ENCODE data around the gene OSBPL6. TPM values are rescaled to one million over a fixed set of nuclear protein-coding genes. Genes with fewer than 3 reads are reported as not detected.
"Not testable (repeated sequence)": the region's sequence is repeated elsewhere in the genome, so short reads cannot be mapped to it uniquely, and the experiment has no call there.

OSBPL6 gene
- total RNA-seq, 1 donor from 2014 or later: 1.8 TPM

DNA sequence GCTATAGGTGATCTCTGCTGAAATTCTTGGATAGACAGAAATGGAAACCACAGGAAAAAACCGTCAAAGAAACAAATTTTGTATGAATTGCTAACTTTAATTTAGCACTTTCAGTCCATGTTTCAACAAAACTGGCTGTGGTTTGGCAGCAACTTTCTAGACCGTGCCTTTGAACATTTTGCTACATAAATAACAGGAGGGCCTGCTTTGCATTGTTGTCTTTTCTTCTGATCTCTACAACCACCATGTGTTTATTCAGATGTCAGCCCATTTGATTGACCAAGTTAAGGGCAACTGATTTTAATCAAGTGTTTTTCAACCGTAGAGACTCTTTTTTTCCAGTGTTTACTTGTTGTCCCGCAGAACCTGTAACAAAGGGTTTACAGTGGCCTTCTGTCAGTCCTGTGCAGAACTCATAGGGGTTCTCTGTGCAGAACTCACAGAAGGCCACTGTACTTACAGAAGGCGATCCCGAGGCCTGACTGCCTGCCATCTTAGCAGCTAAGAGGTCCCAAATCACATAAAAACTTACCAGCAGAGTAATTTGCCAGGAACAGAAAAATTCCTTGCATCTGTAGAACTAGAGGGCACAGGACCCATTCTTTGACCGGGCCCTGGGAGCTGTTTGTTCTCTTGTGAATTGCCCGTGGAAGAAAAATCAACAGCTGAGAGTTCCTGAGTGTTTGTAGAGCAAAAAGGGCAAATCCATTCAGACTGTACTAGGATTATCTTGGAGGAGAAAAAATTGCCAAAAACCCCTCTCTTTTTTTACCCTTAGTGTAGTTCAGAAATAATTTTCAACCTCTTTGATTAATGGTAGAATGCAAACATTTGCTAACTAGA lies 136.1 kb downstream of the OSBPL6 start:
- DNase-seq (ENCODE audit: low spot score): no peak
- no peak overlapping the region for H3K4me3 Mint-ChIP-seq (ENCODE audit: low read depth)
- no peak overlapping the region for H3K27ac Mint-ChIP-seq
- H3K9me3 Mint-ChIP-seq: no peaks in the 10 kb centered on the region
- H3K27me3 Mint-ChIP-seq (ENCODE audit: low read depth): no peaks in the 10 kb centered on the region
- intact Hi-C loops (cut with micrococcal nuclease): no loop called here
- no peaks in the 10 kb centered on the region for H3K36me3 Mint-ChIP-seq (ENCODE audit: low read depth)
- no peaks in the 10 kb centered on the region for H3K4me1 Mint-ChIP-seq (ENCODE audit: low read depth)

DNA sequence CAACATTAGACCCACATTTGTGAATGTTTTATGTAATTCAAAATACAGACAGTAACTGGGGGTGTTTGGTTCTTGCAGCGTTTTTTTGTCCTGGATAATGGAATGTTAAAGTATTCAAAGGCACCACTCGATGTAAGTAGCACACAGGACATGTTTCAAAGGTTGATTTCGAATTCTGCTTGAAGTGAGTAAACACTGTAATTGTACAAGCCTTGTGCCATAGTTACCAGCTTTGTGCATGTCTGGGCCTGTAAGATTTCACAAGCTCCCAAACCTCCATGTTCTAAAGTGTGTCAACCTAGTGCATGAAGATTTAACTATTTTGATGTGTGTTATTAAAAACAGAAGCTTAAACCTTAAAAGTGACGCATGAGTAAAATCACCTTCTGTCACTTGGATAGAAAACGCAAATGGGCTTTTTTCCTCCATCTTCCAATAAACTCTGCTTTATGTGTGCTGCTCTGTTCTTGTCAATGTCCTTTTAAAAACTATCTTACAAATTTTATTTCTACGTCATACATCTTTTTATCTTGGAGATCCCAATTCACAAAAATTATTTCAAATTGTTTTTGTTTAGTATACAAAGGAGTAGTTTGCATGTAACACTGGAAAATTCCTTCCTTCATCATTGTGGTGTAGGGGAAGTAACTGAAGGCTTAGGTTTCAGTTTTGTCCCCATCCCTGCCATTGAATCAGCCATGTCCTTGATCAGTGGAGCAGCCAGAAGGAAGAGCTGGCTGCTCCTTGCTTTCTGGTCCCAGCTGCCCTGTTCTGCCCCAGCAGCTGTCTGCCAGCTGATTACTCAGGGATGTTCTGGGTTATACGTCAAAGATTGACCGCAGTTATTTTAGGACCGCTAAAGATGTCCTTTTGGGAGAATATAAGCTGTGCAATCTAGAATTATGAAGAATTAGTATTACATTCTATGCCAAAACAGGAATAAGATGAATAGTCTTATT lies 137.4 kb downstream of the OSBPL6 start:
- no peak overlapping the region for H3K4me3 Mint-ChIP-seq (ENCODE audit: low read depth)
- no peaks in the 10 kb centered on the region for H3K9me3 Mint-ChIP-seq
- no peaks in the 10 kb centered on the region for H3K36me3 Mint-ChIP-seq (ENCODE audit: low read depth)
- no peak overlapping the region for H3K27ac Mint-ChIP-seq
- intact Hi-C loops (cut with micrococcal nuclease): no loop called here
- no peak for DNase-seq (ENCODE audit: low spot score)
- peaks cover 4% of the 10 kb centered on the region for H3K27me3 Mint-ChIP-seq (ENCODE audit: low read depth)
- H3K4me1 Mint-ChIP-seq (ENCODE audit: low read depth): no peaks in the 10 kb centered on the region

DNA sequence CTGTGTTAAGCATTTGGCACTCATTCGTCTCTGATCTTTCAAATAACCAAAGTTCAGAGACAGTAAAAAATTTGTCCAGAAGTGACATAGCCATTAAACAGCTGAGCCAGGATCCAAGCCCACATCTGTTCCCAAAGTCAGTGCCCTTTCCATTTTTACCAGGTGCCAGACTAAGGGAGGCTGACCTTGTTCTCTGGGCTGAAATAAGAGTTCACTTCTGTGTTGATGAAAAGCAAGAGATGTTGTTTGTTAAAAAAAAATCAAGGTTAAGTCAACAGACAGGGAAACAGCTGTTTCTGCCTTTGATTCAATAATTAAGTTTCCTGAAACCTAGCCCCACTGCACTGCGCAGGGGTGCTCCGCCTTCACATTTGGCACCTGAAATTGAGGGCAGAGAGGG lies 139.5 kb downstream of the OSBPL6 start:
- H3K27me3 Mint-ChIP-seq (ENCODE audit: low read depth): peaks cover 4% of the 10 kb centered on the region
- no peak overlapping the region for H3K27ac Mint-ChIP-seq
- H3K36me3 Mint-ChIP-seq (ENCODE audit: low read depth): no peaks in the 10 kb centered on the region
- H3K9me3 Mint-ChIP-seq: no peaks in the 10 kb centered on the region
- H3K4me1 Mint-ChIP-seq (ENCODE audit: low read depth): no peaks in the 10 kb centered on the region
- DNase-seq (ENCODE audit: low spot score): no peak
- H3K4me3 Mint-ChIP-seq (ENCODE audit: low read depth): no peak overlapping the region
- intact Hi-C loops (cut with micrococcal nuclease): no loop called here

- no peaks in the 10 kb centered on the region for H3K36me3 Mint-ChIP-seq (ENCODE audit: low read depth)
- intact Hi-C loops (cut with micrococcal nuclease): no loop called here
- DNase-seq (ENCODE audit: low spot score): no peak
- H3K4me1 Mint-ChIP-seq (ENCODE audit: low read depth): no peaks in the 10 kb centered on the region
- H3K4me3 Mint-ChIP-seq (ENCODE audit: low read depth): no peak overlapping the region
- H3K27me3 Mint-ChIP-seq (ENCODE audit: low read depth): peaks cover 8% of the 10 kb centered on the region
- H3K27ac Mint-ChIP-seq: no peak overlapping the region
- no peaks in the 10 kb centered on the region for H3K9me3 Mint-ChIP-seq
Measured at GRCh38 chr2:178335230-178335629, 140.9 kb downstream of the OSBPL6 start.

DNA sequence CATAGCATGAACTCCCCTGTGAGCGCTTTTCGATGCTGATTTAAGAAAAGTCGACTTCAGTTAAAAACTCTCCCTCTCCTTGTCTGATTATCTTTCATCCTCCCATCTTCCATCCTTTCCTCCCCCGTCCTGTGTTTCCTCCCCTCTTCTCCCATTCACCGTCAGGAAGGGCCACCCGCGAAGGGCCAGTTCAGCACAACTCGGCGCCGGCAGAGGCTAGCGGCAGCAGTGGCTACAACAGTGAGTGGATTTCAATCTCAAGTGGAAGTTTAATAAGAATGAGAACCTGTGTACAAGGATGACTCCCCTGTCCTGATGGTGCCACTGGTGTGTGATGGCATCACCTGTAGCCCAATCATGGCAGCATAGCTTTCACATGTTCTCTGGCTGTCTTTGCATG lies 149.8 kb downstream of the OSBPL6 start:
- H3K27me3 Mint-ChIP-seq (ENCODE audit: low read depth): peaks cover 19% of the 10 kb centered on the region

DNA sequence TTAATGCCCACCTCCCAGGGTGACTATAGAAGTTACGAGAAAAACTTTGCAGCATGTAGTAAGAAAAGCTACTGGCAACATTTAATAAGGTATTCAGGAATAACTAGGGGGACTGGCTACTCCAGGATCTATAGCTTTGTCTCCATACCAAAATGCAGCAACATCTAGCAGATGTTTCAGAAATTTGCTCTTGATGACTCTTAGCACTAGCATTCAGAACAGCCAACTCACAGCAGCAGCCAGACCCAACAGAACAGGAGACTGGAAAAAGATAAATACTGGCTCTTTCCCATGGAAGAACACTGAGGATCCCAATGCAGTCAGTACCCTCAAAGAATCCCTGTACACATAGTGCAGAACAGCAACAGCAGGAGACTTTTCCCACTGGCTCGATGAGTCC lies 151.6 kb downstream of the OSBPL6 start:
- DNase-seq (ENCODE audit: low spot score): no peak
- intact Hi-C loops (cut with micrococcal nuclease): no loop called here
- Mint-ChIP-seq H3K27ac (no peak overlapping the region), H3K4me3 (ENCODE audit: low read depth) (no peak overlapping the region), H3K4me1 (ENCODE audit: low read depth) (no peaks in the 10 kb centered on the region), H3K9me3 (no peaks in the 10 kb centered on the region), H3K36me3 (ENCODE audit: low read depth) (no peaks in the 10 kb centered on the region), H3K27me3 (ENCODE audit: low read depth) (peaks cover 15% of the 10 kb centered on the region)

More for the DNA sequence above, 149.8 kb downstream of the OSBPL6 start:
- no peaks in the 10 kb centered on the region for H3K9me3 Mint-ChIP-seq
- no peak overlapping the region for H3K27ac Mint-ChIP-seq
- no peaks in the 10 kb centered on the region for H3K4me1 Mint-ChIP-seq (ENCODE audit: low read depth)
- no peaks in the 10 kb centered on the region for H3K36me3 Mint-ChIP-seq (ENCODE audit: low read depth)
- DNase-seq (ENCODE audit: low spot score): no peak
- intact Hi-C loops (cut with micrococcal nuclease): no loop called here
- H3K4me3 Mint-ChIP-seq (ENCODE audit: low read depth): no peak overlapping the region

GRCh38 chr2:178350051-178350450 lies 155.7 kb downstream of the OSBPL6 start:
- Mint-ChIP-seq H3K9me3 (no peaks in the 10 kb centered on the region), H3K27ac (no peak overlapping the region), H3K4me3 (ENCODE audit: low read depth) (no peak overlapping the region), H3K4me1 (ENCODE audit: low read depth) (no peaks in the 10 kb centered on the region), H3K27me3 (ENCODE audit: low read depth) (peaks cover 15% of the 10 kb centered on the region), H3K36me3 (ENCODE audit: low read depth) (no peaks in the 10 kb centered on the region)
- intact Hi-C loops (cut with micrococcal nuclease): no loop called here
- no peak for DNase-seq (ENCODE audit: low spot score)

GRCh38 chr2:178357704-178358103 lies 163.4 kb downstream of the OSBPL6 start:
- H3K4me3 Mint-ChIP-seq (ENCODE audit: low read depth); DNase-seq (ENCODE audit: low spot score); H3K36me3 Mint-ChIP-seq (ENCODE audit: low read depth); H3K27ac Mint-ChIP-seq; intact Hi-C loops (cut with micrococcal nuclease); H3K4me1 Mint-ChIP-seq (ENCODE audit: low read depth); H3K9me3 Mint-ChIP-seq; H3K27me3 Mint-ChIP-seq (ENCODE audit: low read depth): not testable (repeated sequence)

DNA sequence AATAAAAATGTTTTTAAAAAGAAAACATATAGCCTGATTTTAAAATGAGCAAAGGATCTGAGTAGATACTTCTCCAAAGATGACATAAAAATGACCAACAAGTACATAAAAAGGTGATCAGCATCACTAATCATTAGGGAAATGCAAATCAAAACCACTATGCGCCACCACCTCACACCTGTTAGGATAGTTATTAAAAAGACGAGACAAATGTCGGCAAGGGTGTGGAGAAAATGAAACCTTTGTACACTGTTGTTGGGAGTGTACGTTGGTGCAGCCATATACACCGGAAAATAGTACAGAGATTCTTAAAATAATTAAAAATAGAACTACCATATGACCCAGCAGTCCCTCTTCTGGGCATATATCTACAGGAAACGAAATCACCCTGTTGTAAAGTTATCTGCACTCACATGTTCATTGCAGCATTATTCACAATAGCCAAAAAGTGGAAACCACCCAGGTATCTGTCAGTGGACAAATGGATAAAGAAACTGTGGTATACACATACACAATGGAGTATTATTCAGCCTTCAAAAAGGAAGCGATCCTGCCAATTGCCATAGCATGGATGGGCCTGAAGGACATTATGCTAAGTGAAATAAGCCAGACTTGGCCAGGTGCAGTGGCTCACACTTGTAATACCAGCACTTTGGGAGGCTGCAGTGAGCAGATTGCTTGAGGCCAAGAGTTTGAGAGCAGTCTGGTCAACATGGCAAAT lies 165.0 kb downstream of the OSBPL6 start:
- no peak for DNase-seq (ENCODE audit: low spot score)
- H3K4me3 Mint-ChIP-seq (ENCODE audit: low read depth): no peak overlapping the region
- H3K4me1 Mint-ChIP-seq (ENCODE audit: low read depth): no peaks in the 10 kb centered on the region
- no peaks in the 10 kb centered on the region for H3K36me3 Mint-ChIP-seq (ENCODE audit: low read depth)
- no peaks in the 10 kb centered on the region for H3K9me3 Mint-ChIP-seq
- intact Hi-C loops (cut with micrococcal nuclease): no loop called here
- H3K27ac Mint-ChIP-seq: no peak overlapping the region
- H3K27me3 Mint-ChIP-seq (ENCODE audit: low read depth): peaks cover 5% of the 10 kb centered on the region

DNA sequence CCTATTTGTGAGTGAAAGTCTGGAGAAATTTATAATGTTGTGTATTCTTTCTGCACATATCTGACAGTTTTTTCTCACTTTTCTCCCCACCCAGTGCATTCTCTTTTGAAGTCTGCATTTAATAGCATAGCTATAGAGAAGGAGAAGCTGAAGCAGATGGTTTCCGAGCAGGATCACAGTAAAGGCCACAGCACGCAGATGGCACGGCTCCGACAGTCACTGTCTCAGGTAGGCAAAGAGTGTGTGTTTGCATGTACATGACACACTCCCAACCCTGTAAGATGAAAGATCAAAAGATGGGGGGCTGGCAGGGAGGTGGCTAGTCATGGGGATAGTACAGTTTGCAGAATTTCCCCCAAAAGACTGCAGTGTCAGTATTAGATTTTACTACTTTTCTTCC lies 167.3 kb downstream of the OSBPL6 start:
- Mint-ChIP-seq H3K36me3 (ENCODE audit: low read depth) (no peaks in the 10 kb centered on the region), H3K4me1 (ENCODE audit: low read depth) (no peaks in the 10 kb centered on the region), H3K9me3 (no peaks in the 10 kb centered on the region), H3K27me3 (ENCODE audit: low read depth) (peaks cover 5% of the 10 kb centered on the region), H3K27ac (no peak overlapping the region), H3K4me3 (ENCODE audit: low read depth) (no peak overlapping the region)
- intact Hi-C loops (cut with micrococcal nuclease): no loop called here
- no peak for DNase-seq (ENCODE audit: low spot score)

DNA sequence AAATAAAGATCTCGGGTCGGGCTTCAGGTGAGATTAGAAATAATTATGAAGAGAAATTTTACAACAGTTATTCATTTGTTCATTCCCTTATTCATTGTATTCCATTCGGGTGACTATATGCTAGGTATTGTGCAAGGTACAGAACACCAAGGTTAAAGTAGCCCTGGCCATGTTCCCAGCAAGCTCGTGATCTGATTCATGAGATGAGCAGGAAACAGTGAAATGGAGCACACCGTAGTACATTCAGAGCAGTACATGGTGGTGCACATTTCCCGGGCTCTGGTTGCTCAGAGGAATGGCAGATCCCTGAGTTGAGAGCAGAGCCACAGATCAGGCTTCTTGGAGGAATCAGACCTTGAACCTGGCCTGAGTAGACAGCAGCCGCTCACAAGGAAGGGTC lies 168.9 kb downstream of the OSBPL6 start:
- H3K36me3 Mint-ChIP-seq (ENCODE audit: low read depth): no peaks in the 10 kb centered on the region
- no peaks in the 10 kb centered on the region for H3K4me1 Mint-ChIP-seq (ENCODE audit: low read depth)
- no peak overlapping the region for H3K27ac Mint-ChIP-seq
- no peak for DNase-seq (ENCODE audit: low spot score)
- peaks cover 5% of the 10 kb centered on the region for H3K27me3 Mint-ChIP-seq (ENCODE audit: low read depth)
- H3K4me3 Mint-ChIP-seq (ENCODE audit: low read depth): no peak overlapping the region
- intact Hi-C loops (cut with micrococcal nuclease): no loop called here
- H3K9me3 Mint-ChIP-seq: no peaks in the 10 kb centered on the region

- peaks cover 11% of the 10 kb centered on the region for H3K27me3 Mint-ChIP-seq (ENCODE audit: low read depth)
- no peak overlapping the region for H3K4me3 Mint-ChIP-seq (ENCODE audit: low read depth)
- no peaks in the 10 kb centered on the region for H3K4me1 Mint-ChIP-seq (ENCODE audit: low read depth)
- H3K9me3 Mint-ChIP-seq: no peaks in the 10 kb centered on the region
- DNase-seq (ENCODE audit: low spot score): no peak
- no peaks in the 10 kb centered on the region for H3K36me3 Mint-ChIP-seq (ENCODE audit: low read depth)
- H3K27ac Mint-ChIP-seq: no peak overlapping the region
- intact Hi-C loops (cut with micrococcal nuclease): no loop called here
Measured at GRCh38 chr2:178365116-178365515, 170.8 kb downstream of the OSBPL6 start.
